MCF 10A (cell line): ENCODE measurements around the gene XYLT1. TPM values are rescaled to one million over a fixed set of nuclear protein-coding genes. Genes with fewer than 3 reads are reported as not detected.

Experiments used
- BruUV-seq: library from RNA; stranded (reverse); fragments of 400-500 nt; replicated peaks from 2 replicates; lab custom pipeline; 2021; lab: Mats Ljungman, UMichigan
- CTCF ChIA-PET: fragments of 300-600 bp; sonication (Branson Sonifier 250); formaldehyde crosslinking; extraction: SDS; loops from one replicate; lab custom pipeline; 2021; ENCODE audit warnings: antibody characterized with exemption, inconsistent platforms; lab: Yijun Ruan, JAX
- POLR2A ChIA-PET: fragments of 300-600, 350-650 bp; sonication (Branson Sonifier 250); formaldehyde crosslinking; extraction: SDS; loops from one replicate; lab custom pipeline; 2020; ENCODE audit warnings: antibody characterized with exemption, inconsistent platforms; lab: Yijun Ruan, JAX
- DNase-seq: peaks from one replicate; pipeline ENCODE4 v3.0.0-alpha.2; 2018; ENCODE audit not compliant: unreplicated experiment
- H3K27ac Mint-ChIP-seq: one replicate; pipeline ENCODE4 v1.8.0; 2022; ENCODE audit warnings: mild to moderate bottlenecking, low read depth, mixed read lengths; ENCODE audit not compliant: unreplicated experiment
- H3K27me3 Mint-ChIP-seq: one replicate; pipeline ENCODE4 v1.8.0; 2022; ENCODE audit warnings: mixed read lengths; ENCODE audit not compliant: insufficient read depth, unreplicated experiment
- H3K36me3 Mint-ChIP-seq: one replicate; pipeline ENCODE4 v1.8.0; 2022; ENCODE audit warnings: mild to moderate bottlenecking, moderate library complexity, mixed read lengths; ENCODE audit not compliant: insufficient read depth, unreplicated experiment
- H3K4me1 Mint-ChIP-seq: one replicate; pipeline ENCODE4 v1.8.0; 2022; ENCODE audit warnings: mixed read lengths; ENCODE audit not compliant: insufficient read depth, unreplicated experiment
- H3K4me3 Mint-ChIP-seq: one replicate; pipeline ENCODE4 v1.8.0; 2022; ENCODE audit warnings: mild to moderate bottlenecking, moderate library complexity, mixed read lengths; ENCODE audit not compliant: unreplicated experiment
- H3K9me3 Mint-ChIP-seq: one replicate; pipeline ENCODE4 v1.8.0; 2022; ENCODE audit warnings: mixed read lengths; ENCODE audit not compliant: unreplicated experiment
- intact Hi-C: fragments of 100-400 bp; cut with micrococcal nuclease; formaldehyde crosslinking; loops from 2 replicates; pipeline ENCODE4 v1.14.1; 2022
- total RNA-seq: library from RNA; stranded (reverse); gene quantifications from 2 replicates; pipeline ENCODE4 v1.2.3, GENCODE V29; 2022
- TF ChIP-seq, protein P1 (sequence below): fragments of 200-600 bp; IDR thresholded peaks from one replicate; pipeline ENCODE4 v1.8.0; 2022; ENCODE audit warnings: antibody characterized with exemption, mild to moderate bottlenecking; ENCODE audit not compliant: unreplicated experiment

The XYLT1 gene
- total RNA-seq, 1 experiment from 2014 or later, result not detected

DNA sequence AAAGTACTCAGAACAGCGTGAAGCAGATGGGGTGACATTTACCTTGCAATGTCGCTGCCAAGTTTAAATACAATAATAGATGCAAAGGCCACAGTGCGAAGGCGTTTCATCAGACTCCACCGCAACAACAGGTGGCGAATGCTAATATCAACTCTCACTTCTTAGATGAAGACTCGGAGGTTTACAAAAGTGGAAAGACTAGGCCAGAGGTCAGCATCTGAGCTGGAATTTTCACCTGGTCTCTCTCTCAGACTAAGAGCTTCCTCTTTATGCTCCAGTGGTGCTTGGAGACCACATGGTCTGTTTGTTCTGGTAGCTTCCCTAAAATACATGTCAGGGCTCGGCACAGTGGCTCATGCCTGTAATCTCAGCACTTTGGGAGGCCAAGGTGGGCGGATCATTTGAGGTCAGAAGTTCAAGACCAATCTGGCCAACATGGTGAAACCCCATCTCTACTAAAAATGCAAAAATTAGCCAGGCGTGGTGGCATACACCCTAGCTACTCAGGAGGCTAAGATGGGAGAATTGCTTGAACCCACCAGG is 169.1 kb downstream of the XYLT1 start:
- Mint-ChIP-seq H3K27me3 (no peaks in the 10 kb centered on the region), H3K9me3 (peaks cover 31% of the 10 kb centered on the region), H3K36me3 (no peaks in the 10 kb centered on the region), H3K4me1 (no peaks in the 10 kb centered on the region), H3K27ac (no peak overlapping the region), H3K4me3 (no peak overlapping the region)
- POLR2A ChIA-PET, result no interaction called here
- BruUV-seq, result no TSS peak
- DNase-seq, result no peak
- CTCF ChIA-PET, result no interaction called here
- TF ChIP-seq, protein P1, sequence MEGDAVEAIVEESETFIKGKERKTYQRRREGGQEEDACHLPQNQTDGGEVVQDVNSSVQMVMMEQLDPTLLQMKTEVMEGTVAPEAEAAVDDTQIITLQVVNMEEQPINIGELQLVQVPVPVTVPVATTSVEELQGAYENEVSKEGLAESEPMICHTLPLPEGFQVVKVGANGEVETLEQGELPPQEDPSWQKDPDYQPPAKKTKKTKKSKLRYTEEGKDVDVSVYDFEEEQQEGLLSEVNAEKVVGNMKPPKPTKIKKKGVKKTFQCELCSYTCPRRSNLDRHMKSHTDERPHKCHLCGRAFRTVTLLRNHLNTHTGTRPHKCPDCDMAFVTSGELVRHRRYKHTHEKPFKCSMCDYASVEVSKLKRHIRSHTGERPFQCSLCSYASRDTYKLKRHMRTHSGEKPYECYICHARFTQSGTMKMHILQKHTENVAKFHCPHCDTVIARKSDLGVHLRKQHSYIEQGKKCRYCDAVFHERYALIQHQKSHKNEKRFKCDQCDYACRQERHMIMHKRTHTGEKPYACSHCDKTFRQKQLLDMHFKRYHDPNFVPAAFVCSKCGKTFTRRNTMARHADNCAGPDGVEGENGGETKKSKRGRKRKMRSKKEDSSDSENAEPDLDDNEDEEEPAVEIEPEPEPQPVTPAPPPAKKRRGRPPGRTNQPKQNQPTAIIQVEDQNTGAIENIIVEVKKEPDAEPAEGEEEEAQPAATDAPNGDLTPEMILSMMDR, result no peak
- intact Hi-C loops, result no loop called here

DNA sequence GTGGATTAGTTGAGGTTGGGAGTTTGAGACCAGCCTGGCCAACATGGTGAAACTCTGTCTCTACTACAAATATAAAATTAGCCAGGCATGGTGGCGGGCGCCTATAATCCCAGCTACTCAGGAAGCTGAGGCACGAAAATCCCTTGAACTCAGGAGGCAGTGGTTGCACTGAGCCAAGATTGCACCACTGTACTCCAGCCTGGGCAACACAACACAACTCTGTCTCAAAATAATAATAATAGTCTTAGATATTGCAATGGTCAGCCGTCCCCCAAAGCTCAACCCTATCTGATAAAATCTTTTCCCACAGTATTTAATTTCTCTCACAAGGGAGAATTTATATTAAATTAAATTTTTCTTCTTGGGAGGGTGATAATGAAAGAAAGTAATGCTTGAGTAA is 169.6 kb downstream of the XYLT1 start:
- POLR2A ChIA-PET, result no interaction called here
- Mint-ChIP-seq H3K4me3 (no peak overlapping the region), H3K36me3 (no peaks in the 10 kb centered on the region), H3K27me3 (no peaks in the 10 kb centered on the region), H3K9me3 (peaks cover 29% of the 10 kb centered on the region), H3K4me1 (no peaks in the 10 kb centered on the region), H3K27ac (no peak overlapping the region)
- CTCF ChIA-PET, result interaction anchor here (0.7 kb wide), 1 partner anchor 1698 kb away, joined by 3 read pairs; no protein-coding TSS in a partner anchor
- TF ChIP-seq, protein P1, result no peak
- intact Hi-C loops, result no loop called here
- BruUV-seq, result no TSS peak
- no peak for DNase-seq

DNA sequence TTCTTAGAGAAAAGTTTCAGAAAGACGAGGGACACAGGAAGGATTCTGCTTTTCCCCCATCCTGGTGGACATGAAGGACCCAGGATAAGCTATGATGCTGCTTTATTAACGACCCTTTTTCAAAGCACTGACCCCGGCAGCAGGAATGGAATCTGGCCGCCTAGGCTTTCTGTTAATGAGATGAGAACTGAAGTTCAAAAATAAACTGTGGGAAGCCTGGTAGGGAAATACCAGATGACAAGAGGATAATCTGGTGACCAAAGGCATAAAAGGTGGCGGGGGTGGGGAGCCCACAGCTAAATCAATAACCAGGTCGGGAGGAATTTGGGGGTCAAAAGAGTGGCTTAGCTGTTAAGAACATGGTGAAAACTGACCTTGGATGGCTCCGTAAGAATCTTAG is 171.0 kb downstream of the XYLT1 start:
- no TSS peak for BruUV-seq
- Mint-ChIP-seq H3K27me3 (no peaks in the 10 kb centered on the region), H3K36me3 (no peaks in the 10 kb centered on the region), H3K4me1 (no peaks in the 10 kb centered on the region), H3K4me3 (no peak overlapping the region), H3K9me3 (peaks cover 26% of the 10 kb centered on the region), H3K27ac (no peak overlapping the region)
- CTCF ChIA-PET, result no interaction called here
- TF ChIP-seq, protein P1, result no peak
- POLR2A ChIA-PET, result no interaction called here
- intact Hi-C loops, result no loop called here
- DNase-seq, result no peak

DNA sequence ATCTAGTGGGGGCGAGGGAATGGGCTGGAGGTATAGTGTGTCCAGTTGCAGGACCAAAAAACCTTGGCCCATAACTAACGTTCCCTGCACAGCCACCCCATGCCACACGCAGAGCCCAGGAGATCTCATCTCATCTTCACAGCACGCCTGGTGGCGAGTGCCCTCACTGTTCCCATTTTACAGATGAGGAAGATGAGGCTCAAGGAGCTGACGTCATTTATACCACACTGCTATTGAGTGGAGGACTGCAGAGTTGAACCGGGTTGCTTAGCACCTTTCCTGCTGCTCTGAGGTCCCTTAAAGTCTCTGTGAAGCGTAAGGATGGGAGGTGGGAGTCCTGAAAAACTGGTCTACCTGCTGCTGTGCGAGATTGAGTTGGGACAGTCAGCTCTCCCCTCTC is 172.5 kb downstream of the XYLT1 start:
- peaks cover 28% of the 10 kb centered on the region for H3K9me3 Mint-ChIP-seq
- ChIA-PET POLR2A (no interaction called here), CTCF (no interaction called here)
- no peaks in the 10 kb centered on the region for H3K36me3 Mint-ChIP-seq
- no TSS peak for BruUV-seq
- TF ChIP-seq, protein P1, result no peak
- no peaks in the 10 kb centered on the region for H3K4me1 Mint-ChIP-seq
- DNase-seq, result no peak
- no peak overlapping the region for H3K27ac Mint-ChIP-seq
- no peaks in the 10 kb centered on the region for H3K27me3 Mint-ChIP-seq
- no peak overlapping the region for H3K4me3 Mint-ChIP-seq
- intact Hi-C loops, result no loop called here
